H54 (cell line): ENCODE measurements around the gene ELOA.
"Not testable (repeated sequence)": the region's sequence is repeated elsewhere in the genome, so short reads cannot be mapped to it uniquely, and the experiment has no call there.

ENCODE experiments used
- DNase-seq: peaks from one replicate; pipeline ENCODE4 v3.0.0; 2011; ENCODE audit warnings: low spot score, mixed read lengths; ENCODE audit not compliant: insufficient read length
- FAIRE-seq: peaks from 3 replicates; lab custom pipeline; 2011; peaks lifted over from hg19 to GRCh38; lab: Jason Lieb, UNC
- POLR2A ChIP-seq: IDR thresholded peaks from 2 replicates; pipeline ENCODE4 v1.6.1; 2011; ENCODE audit warnings: low read depth, mild to moderate bottlenecking, low read length

The ELOA gene

DNA sequence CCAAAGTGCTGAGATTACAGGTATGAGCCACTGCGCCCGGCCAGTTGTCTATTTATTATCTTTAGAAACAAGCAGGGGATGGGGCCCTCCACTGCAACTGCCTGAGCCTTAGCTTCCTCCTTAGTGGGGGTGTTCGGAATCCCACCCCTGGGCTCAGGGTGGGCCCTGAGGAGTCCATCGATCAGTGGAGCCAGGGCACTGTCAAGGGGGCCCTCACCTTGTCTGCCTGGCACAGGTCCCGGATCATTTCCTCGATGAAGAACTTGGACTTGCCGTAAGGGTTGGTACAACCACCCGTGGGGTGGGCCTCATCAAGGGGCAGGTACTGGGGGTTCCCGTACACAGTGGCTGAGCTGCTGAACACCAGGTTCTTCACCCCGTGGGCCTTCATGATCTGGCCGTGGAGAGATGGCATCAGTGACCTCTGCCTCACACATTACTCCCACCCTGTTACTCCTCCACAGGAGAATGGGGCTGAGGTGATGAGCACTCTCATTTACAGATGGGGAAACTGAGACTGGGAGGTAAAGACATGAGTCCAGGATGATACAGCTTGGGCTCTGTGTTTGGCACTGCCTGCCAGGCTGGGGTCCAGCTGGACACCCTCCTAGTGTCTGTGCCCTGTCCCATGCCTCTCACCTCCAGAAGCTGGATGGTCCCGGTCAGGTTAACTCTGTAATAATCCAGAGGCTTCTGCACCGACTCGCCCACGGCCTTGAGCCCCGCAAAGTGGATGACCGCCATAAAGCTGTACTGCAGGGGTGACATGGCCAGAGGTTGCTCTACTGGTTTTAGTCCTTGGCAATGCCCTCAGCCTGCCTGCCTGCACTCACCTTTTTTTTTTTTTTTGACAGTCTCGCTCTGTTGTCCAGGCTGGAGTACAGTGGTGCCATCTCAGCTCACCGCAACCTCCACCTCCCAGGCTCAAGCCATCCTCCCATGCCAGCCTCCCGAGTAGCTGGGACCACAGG lies 54.5 kb downstream of the ELOA start:
- TF ChIP-seq POLR2A = no peak
- FAIRE-seq (no peak), DNase-seq (no peak)

DNA sequence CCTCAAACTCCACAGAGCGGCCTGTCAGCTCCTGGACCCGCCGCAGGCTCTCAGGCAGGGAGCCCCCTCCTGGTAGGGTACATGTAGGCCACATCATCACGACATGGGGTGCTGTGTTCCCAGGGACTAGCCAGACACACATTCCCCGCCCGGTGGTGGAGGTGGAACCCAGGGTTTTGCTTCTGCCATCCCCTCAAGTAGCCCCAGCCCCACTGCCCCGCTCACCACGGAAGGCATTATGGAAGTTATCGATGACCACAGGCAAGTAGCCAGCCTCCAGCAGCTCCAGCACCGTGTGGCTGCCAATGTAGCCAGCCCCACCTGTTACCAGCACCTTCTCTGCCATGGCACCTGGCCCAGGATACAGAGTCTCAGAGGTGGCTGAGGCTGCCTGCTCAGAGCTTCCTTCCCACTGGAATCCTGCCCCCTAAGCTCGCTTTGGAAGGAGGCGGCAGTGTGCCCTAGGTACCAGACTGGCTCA lies 55.4 kb downstream of the ELOA start:
- no peak for DNase-seq

DNA sequence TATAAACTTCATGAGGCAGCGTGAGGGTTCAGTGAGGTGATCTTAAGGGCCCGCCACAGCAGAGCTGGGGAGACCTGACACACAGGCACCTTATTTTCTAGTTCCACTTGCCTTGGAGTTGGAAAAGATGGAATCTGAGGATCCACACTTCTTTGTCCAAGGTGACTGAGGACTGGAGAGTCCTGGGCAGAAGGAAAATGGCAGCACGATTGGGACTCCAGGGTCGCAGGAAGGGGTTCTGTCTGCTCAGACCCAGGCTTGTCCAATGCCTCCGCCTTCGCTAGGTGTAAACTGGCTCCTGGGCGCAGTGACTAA lies 55.9 kb downstream of the ELOA start:
- DNase-seq = no peak
- no peak for FAIRE-seq
- TF ChIP-seq POLR2A = no peak

More for the DNA sequence above, 55.4 kb downstream of the ELOA start:
- no peak for TF ChIP-seq POLR2A
- FAIRE-seq = no peak

DNA sequence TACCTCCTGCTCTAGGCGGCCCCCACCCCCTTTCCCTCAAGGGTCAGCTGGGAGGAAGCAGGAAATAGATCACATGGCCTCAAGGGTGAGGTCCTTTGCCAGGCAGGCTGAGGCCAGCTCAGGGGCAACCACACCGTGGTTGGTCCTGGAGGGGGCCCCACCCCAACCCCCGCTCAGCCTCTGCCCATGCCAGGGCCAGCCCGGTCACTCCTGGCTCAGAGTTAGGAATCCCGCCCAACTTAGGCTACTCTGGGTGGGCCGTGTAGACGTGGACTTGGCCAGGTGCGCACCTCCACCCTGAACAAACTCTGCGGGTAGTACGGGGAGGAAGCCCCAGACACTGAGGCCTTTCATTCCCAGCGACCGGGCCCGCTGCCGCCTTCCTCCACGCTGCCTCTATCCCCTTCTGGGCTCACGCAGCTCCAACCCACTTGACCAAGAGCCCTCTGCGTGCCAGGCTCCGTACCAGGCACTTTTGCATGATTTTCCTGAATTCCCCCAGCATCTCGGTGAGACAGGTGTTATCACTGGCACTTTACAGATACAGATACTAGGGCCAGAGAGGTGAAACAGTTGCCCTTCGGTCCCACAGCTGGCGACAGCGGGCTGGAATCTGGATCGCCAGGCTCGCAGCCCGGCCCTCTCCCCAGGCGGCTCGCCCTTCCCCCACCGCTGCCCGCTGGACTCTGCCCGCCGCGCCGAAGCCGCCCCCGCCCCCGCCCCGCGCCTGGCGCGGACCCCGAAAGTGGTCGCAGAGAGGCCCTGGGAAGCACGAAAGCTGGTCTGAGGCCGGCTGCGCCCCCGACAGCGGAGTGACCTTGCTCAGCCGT lies 56.5 kb downstream of the ELOA start:
- DNase-seq (peak; percentile 81), FAIRE-seq (peak; percentile 72)
- TF ChIP-seq POLR2A = peak; percentile 61

DNA sequence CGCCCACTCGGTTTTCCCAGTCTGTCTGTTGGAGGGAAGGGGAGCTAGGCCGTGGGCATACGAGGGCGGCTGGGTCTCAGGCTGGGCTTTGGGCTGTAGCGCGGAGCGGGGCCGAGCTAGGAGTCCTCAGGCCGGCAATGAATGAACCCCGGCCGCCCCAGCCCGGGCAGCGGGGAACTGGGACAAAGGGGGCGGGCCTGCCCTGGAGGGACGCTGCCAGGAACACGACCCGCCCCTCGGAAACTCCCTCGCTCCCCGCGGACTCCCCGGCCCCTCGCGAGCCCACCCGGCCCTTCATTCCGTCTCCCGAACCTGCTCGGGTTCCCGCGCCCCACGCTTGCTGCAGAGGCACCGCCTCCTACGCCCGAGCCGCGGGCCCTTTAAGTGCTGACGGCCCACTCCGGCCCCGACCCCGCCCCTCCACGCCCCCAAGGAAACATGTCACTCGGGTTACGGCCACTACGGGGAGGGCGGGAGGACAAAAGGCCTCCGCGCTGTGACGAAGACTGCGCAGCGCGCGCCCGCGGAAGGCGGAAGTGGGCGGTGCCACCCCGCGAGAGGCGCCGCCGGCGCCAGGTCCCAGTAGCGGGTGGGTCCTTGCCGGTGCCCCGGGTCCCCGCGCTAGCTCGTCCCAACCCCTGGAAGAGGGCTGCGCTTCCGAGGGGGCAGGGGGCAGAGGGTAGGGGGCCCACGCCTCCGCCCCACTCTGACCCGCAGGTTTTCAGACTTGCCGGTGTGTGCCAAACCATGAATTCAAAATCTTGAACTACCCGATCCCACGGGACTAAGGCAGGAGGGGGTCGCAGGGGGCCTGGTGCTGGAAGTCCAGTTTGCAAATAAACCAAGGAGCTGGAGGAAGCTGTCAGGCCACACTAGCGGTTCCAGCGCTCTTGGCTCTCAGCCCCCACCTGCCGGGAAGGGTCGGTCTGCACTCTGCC lies 57.4 kb downstream of the ELOA start, which contains the start of gene GALE:
GALE (minus strand) TSS at position 355 of the 938 bp plus-strand sequence. CDS start 1,747 bp downstream, outside the sequence.
- DNase-seq (peak; percentile 83), FAIRE-seq (peak; percentile 11)
- TF ChIP-seq POLR2A = peak; percentile 59; the same call in 1 of the 2 replicates

DNA sequence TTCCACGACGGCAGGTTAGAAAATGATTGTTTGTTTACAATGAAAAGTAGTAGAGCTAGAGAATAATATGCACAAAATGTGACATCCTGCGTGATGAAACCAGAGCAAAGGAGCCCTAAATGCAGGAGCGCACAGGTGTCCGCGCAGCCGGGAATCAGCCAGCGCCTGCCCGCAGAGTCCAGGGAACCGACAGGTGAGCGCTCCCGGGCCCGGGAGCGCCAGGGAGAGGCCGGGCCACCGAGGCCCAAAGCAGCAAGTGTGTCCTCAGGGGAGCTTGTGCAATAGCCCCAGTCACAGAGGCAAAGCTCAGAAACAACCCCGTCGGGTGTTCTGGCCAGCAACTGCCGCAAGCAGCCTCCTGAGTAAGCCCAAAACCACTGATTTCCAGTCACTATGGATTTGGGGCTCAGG lies 58.1 kb downstream of the ELOA start:
- FAIRE-seq = no peak
- no peak for TF ChIP-seq POLR2A
- no peak for DNase-seq

DNA sequence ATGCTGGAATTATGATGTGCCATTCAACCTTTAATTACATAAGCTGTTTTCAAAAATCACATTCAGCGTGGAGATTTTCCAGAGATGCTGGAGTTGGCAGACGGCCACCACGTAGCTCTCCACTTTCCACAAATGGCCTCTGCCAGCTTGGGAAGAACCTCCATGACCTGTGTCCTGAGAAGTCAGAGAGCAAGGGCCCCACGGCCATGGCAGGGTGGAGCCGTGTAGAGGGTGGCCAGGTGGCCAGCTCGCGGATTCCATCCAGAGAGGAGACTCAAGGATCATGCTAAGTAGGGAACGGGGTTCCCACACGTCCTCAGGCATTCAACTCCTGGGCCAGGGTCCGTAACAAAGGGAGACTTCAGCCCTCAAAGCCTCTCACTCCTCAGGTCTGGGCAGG lies 58.6 kb downstream of the ELOA start:
- FAIRE-seq = no peak

DNA sequence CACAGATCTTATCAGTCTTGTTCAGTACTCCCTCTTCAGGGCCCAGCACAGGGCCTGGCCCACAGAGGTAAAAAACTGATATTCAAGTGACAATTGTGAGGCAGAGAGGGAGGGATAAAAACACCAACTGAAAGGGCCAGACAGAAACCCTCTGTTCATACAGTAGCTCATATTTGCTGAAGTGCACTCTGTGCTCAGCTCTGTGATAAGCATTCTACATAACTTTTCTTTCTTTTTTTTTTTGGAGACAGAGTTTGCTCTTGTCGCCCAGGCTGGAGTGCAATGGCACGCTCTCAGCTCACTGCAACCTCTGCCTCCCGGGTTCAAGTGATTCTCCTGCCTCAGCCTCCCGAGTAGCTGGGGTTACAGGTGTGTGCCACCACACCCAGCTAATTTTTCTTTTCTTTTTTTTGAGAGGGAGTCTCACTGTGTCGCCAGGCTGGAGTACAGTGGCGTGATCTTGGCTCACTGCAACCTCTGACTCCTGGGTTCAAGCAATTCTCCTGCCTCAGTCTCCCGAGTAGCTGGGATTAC lies 59.6 kb downstream of the ELOA start:
- DNase-seq, FAIRE-seq: not testable (repeated sequence)

More for the DNA sequence above, 58.6 kb downstream of the ELOA start:
- no peak for DNase-seq
- no peak for TF ChIP-seq POLR2A

DNA sequence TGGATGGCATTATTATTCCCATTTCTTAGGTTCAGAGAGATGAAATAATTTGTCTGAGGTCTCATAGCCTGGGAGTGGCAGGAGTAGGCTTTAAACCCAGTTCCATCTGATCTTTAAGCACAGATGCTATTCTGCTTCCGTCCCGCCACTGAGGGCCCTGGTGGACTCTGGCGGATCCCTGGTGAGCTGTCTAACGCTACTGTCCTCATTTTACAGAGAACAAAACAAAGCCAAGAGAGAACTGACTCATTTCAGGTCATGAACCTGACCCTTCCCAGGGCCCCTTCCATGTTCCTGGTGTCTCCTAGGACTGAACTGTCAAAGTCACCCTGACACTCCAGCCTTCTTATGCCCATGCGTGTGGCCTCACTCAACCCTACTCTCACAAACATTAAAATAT lies 60.4 kb downstream of the ELOA start:
- no peak for DNase-seq
- FAIRE-seq = no peak
- no peak for TF ChIP-seq POLR2A

DNA sequence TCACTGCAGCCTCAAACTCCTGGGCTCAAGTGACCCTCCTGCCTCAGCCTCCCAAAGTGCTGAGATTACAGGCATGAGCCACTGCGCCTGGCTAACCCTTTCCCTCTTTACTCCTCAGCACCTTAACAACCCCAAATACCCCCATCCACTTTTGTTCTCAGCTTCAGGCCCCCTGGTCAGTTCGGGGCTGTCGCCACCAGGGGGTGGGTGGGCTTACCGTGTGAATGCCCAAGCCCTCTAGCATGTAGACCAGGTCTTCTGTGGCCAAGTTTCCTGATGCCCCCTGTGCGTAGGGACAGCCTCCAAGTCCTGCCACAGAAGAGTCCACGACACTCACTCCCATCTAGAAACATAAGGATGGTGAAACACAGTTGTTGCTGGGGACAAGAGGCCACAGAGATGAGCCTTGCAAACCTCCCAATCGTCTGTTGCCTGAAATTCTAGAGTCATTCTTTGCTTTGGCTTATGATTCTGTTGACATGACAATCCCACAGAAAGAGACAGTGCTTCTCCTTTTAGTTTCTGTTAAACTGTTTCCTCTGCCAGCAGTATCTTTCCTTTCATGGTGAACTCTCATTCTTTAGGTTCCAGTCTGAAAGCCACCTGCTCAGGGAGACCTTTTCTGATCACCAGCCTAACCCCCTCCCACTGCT lies 61.0 kb downstream of the ELOA start:
- FAIRE-seq (no peak), DNase-seq (no peak)
- no peak for TF ChIP-seq POLR2A

DNA sequence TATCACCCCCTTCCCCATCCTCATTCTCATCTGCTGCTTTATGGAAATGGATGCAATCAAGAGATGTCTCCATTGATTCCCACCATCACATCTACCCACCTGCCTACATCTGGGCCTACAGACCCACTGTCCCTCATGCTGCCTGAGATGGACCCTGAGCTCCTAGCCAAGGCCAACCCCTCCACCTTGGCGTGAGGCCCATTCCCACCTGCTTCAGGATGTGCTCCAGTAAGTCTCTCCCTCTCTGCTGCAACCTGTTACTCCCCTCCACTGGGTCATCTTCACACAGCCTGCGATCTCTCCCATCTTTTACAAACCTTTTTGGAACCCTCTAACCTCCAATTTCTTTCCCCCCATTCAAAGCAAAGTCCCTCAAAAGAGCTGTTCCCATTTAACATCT lies 61.8 kb downstream of the ELOA start:
- FAIRE-seq = no peak
- TF ChIP-seq POLR2A = no peak
- no peak for DNase-seq

DNA sequence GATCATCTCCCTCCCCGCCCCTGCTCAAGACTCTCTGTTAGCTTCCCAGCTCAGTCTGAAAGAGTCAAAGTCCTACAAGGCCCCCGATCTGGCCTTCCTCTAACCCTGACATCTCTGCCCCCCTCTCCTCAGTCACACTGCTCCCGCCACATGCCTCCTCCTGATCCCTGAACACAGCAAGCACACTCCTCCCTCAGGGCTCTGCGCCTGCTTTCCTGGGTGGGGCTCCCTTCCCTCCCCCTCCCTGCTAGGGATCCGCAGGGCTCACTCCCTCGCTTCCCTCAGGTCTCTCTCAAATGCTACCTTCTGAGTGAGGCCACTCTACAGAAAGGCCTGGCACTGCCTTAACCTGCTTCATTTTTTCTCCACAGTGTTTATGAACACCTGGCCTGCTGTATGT lies 63.0 kb downstream of the ELOA start:
- DNase-seq (no peak), FAIRE-seq (no peak)
- TF ChIP-seq POLR2A = no peak
